Pancreas (tissue), 10 donors: ENCODE data around the gene PATL2. TPM values are rescaled to one million over a fixed set of nuclear protein-coding genes. Genes with fewer than 3 reads are reported as not detected.

Source experiments
- ATAC-seq, 4 donors: fragments of 200-7000 bp; cut with Tn5 transposase; one replicate each; pipeline versions ENCODE4 v1.8.0 to v1.9.1; 2020; ENCODE audit warnings: mild to moderate bottlenecking in 4 of 4, moderate library complexity in 4 of 4
- DNase-seq, 6 donors: peaks; one replicate each; pipeline ENCODE4 v3.0.0-alpha.2; 2020
- FAIRE-seq: peaks from 2 replicates; lab custom pipeline; 2012; peaks lifted over from hg19 to GRCh38; lab: Jason Lieb, UNC
- H3K27ac ChIP-seq, 4 donors: fragments of 200-600 bp; sonication (generic); 1 replicate in 3 of 4; 2 replicates in 1 of 4; pipeline versions ENCODE4 v1.5.0 to v1.8.0; 2020
- H3K27me3 ChIP-seq, 4 donors: fragments of 200-600 bp; one replicate each; pipeline ENCODE4 v1.8.0; 2021
- H3K36me3 ChIP-seq, 3 donors: fragments of 200-600 bp; sonication (generic) in 1 of 3; one replicate each; pipeline versions ENCODE4 v1.5.0 to v1.8.0; 2020 to 2021
- H3K4me1 ChIP-seq, 3 donors: fragments of 200-600 bp; one replicate each; pipeline ENCODE4 v1.8.0; 2021
- H3K4me3 ChIP-seq, 4 donors: fragments of 200-600 bp; sonication (generic) in 2 of 4; one replicate each; pipeline versions ENCODE4 v1.5.0 to v1.8.0; 2020 to 2021
- H3K9me3 ChIP-seq, 4 donors: fragments of 200-600 bp; one replicate each; pipeline ENCODE4 v1.8.0; 2021
- CTCF ChIP-seq, 4 donors: fragments of 200-600 bp; sonication (generic) in 3 of 4; IDR thresholded peaks; one replicate each; pipeline versions ENCODE4 v1.5.0 to v1.8.0; 2021; ENCODE audit warnings: antibody characterized with exemption in 4 of 4
- WGBS, 2 donors: extraction: QIAGEN DNeasy Blood & Tissue Kit; methylation state at CpG; one replicate each; pipeline ENCODE4 v1.1.7; 2013; 5-methylcytosine and 5-hydroxymethylcytosine counted together
- intact Hi-C, 3 donors: fragments of 100-400 bp; cut with DNase I; formaldehyde crosslinking; loops; one replicate each; pipeline versions ENCODE4 v1.11.1 to v1.14.2; 2022
- polyA plus RNA-seq, 2 donors: library from polyadenylated mRNA; stranded (reverse); fragments of 200-250 nt; gene quantifications; one replicate each; pipeline ENCODE4 v1.2.3, GENCODE V29; 2013
- total RNA-seq, 6 donors: library from RNA; stranded (reverse); fragmentation: NEBNext Ultra II Directional in 4 of 6; extraction: Animal tissue kit (Norgen Biotek cat#: 25700) in 4 of 6; gene quantifications; one replicate each; pipeline versions ENCODE4 v1.2.1 to v1.2.4, GENCODE V29; 2021 to 2023
- donor health status: healthy with polysubstance abuse.
- donor health status: DM: no; HTN: no; CAD: no; lungs with moderate emphysema.
- donor health status: DM: no; HTN: no; CAD: no.
- donor health status: control.
- donor health status: control.
- donor health status: Bipolar disorder and iron deficiency.
- donor health status: DM: yes; HTN: yes; CAD: no.
- donor health status: DM: no; HTN: no; CAD: no.
- donor health status: DM: no; HTN: no; CAD: no.
- donor health status: DM: yes; HTN: yes; CAD: no.

PATL2 gene
- total and polyA plus RNA-seq, 8 donors = 0.24 to 1.6 (median 0.63) TPM

- intact Hi-C loops = no loop called here
- Histone ChIP-seq H3K27me3 (no peaks in the 10 kb centered on the region), H3K27ac (no peak overlapping the region), H3K4me1 (peaks cover 0 to 7% (median 0%) of the 10 kb centered on the region in 3 donors), H3K36me3 (peaks cover 6 to 32% (median 12%) of the 10 kb centered on the region in 3 donors), H3K4me3 (no peak overlapping the region), H3K9me3 (no peaks in the 10 kb centered on the region)
- ATAC-seq = no peak
- FAIRE-seq = no peak
- 88 to 90% methylated on average over 8 of the region's 8 CpGs for WGBS, 2 donors
- no peak for DNase-seq
- no peak for TF ChIP-seq CTCF (IDR thresholded peaks at IDR 0.05)
These were observed 7.8 kb upstream of the PATL2 start for GRCh38 chr15:44718927-44719292.

GRCh38 chr15:44718180-44718926, 7.2 kb upstream of the PATL2 start:
- WGBS, 2 donors = 66 to 70% methylated on average over 4 of the region's 4 CpGs
- Histone ChIP-seq H3K36me3 (peaks cover 6 to 32% (median 12%) of the 10 kb centered on the region in 3 donors), H3K4me1 (peaks cover 0 to 8% (median 0%) of the 10 kb centered on the region in 3 donors), H3K4me3 (no peak overlapping the region), H3K27ac (no peak overlapping the region), H3K27me3 (no peaks in the 10 kb centered on the region), H3K9me3 (no peaks in the 10 kb centered on the region)
- ATAC-seq (no peak), DNase-seq (no peak), FAIRE-seq (no peak)
- no peak for TF ChIP-seq CTCF (IDR thresholded peaks at IDR 0.05)
- intact Hi-C loops = no loop called here

- Histone ChIP-seq H3K36me3 (peaks cover 6 to 32% (median 12%) of the 10 kb centered on the region in 3 donors), H3K27me3 (no peaks in the 10 kb centered on the region), H3K4me3 (no peak overlapping the region), H3K27ac (no peak overlapping the region), H3K4me1 (peaks cover 0 to 9% (median 8%) of the 10 kb centered on the region in 3 donors), H3K9me3 (no peaks in the 10 kb centered on the region)
- FAIRE-seq (no peak), DNase-seq (no peak), ATAC-seq (no peak)
- intact Hi-C loops = no loop called here
- TF ChIP-seq CTCF (IDR thresholded peaks at IDR 0.05) = no peak
- 94 to 97% methylated on average over 2 of the region's 2 CpGs for WGBS, 2 donors
These were observed 6.0 kb upstream of the PATL2 start for GRCh38 chr15:44716983-44717602.

GRCh38 chr15:44715797-44716334, 4.7 kb upstream of the PATL2 start:
- Histone ChIP-seq H3K27ac (no peak overlapping the region), H3K4me1 (peaks cover 0 to 9% (median 8%) of the 10 kb centered on the region in 3 donors), H3K9me3 (no peaks in the 10 kb centered on the region), H3K4me3 (no peak overlapping the region), H3K36me3 (peaks cover 6 to 32% (median 12%) of the 10 kb centered on the region in 3 donors), H3K27me3 (no peaks in the 10 kb centered on the region)
- intact Hi-C loops = no loop called here
- FAIRE-seq (no peak), ATAC-seq (no peak), DNase-seq (no peak)
- no peak for TF ChIP-seq CTCF (IDR thresholded peaks at IDR 0.05)
- WGBS, 2 donors = 79 to 85% methylated on average over 2 of the region's 2 CpGs
